ENCODE results near the gene ARNT2. TPM values are rescaled to one million over a fixed set of nuclear protein-coding genes. Genes with fewer than 3 reads are reported as not detected.

The ARNT2 gene
- total and polyA plus RNA-seq, 2 of the 13 experiments (the other 11 are each of a cell fraction or from before 2014, with no cell fraction given) = 0.69 to 1.7 TPM

DNA sequence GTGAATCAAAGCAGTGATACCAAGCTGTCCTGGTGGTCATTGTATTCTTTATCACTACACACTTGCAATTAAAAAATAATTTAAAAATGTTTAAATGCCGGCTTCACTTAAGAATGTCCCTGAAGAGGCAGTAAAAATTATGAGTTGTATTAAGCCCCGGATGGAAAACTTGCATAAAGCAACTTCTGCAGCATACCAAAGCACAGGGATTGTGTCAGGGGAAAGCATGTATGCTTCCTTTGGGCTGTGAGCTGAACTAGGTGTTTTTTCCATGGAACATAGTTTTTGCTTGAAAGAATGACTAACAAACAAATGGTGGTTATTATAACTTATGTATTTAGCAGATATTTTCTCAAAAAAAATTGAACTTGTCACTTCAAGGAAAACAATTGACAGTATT, 143.1 kb downstream of the ARNT2 start:
- ATAC-seq = no peak

More for the DNA sequence above, 143.1 kb downstream of the ARNT2 start:
- FAIRE-seq = no peak
- Histone ChIP-seq H3K27me3 (ENCODE audit: control insufficient read depth in 1 of 2, insufficient read depth in 2 of 2, low read length in 2 of 2) (no peaks in the 10 kb centered on the region), H3K27ac (ENCODE audit: extremely low read length, insufficient read depth, low read length) (no peak overlapping the region), H3K9me3 (ENCODE audit: low read length) (no peaks in the 10 kb centered on the region), H3K79me2 (ENCODE audit: insufficient read depth, low read length) (no peaks in the 10 kb centered on the region), H3K36me3 (replicated peaks in 1 of 2; ENCODE audit: control insufficient read depth in 1 of 2, insufficient read depth in 2 of 2, low read length in 2 of 2) (no peaks in the 10 kb centered on the region), H3K4me3 (replicated peaks in 1 of 3; ENCODE audit: insufficient read depth in 1 of 3, low read depth in 2 of 3, low read length in 3 of 3) (no peak overlapping the region), H3K4me1 (ENCODE audit: insufficient read depth, low read length) (no peaks in the 10 kb centered on the region; the same call in 1 of the 2 replicates), H2AFZ (ENCODE audit: low read length) (no peak overlapping the region), H3K9ac (ENCODE audit: insufficient read depth, low read depth, low read length) (no peak overlapping the region), H4K20me1 (ENCODE audit: insufficient read depth, low read length) (no peaks in the 10 kb centered on the region), H3K4me2 (ENCODE audit: low read depth, low read length) (no peak overlapping the region)
- ChIA-PET POLR2A (no interaction called here), CTCF (ENCODE audit: low intra/inter-chr PET ratio, low total read pairs) (no interaction called here)
- BruUV-seq (replicated peaks) = no TSS peak
- in situ Hi-C loops (cut with HindIII; ENCODE audit: extremely low pct_ligation_motif_present, low pct_unique_long_range_greater_than_20kb) = no loop called here
- WGBS (ENCODE audit: low lambda C conversion rate) = 39% methylated on average over 2 of the region's 2 CpGs
- no peak for DNase-seq (ENCODE audit: low spot score)
- intact Hi-C loops (cut with micrococcal nuclease; ENCODE audit: unreplicated experiment) = no loop called here
- no peak for TF ChIP-seq ZNF503 (CRISPR knock-in tag; IDR thresholded peaks at IDR 0.05)
- TF ChIP-seq POLR2A (IDR thresholded peaks at IDR 0.05; ENCODE audit: insufficient read depth in 1 of 2, low read depth in 2 of 2, low read length in 2 of 2) = no peak
- TF ChIP-seq ZNF382 (CRISPR knock-in tag; IDR thresholded peaks at IDR 0.05; ENCODE audit: borderline replicate concordance) = no peak
- no peak for TF ChIP-seq RFXANK (CRISPR knock-in tag; IDR thresholded peaks at IDR 0.05)
- TF ChIP-seq, protein P1, sequence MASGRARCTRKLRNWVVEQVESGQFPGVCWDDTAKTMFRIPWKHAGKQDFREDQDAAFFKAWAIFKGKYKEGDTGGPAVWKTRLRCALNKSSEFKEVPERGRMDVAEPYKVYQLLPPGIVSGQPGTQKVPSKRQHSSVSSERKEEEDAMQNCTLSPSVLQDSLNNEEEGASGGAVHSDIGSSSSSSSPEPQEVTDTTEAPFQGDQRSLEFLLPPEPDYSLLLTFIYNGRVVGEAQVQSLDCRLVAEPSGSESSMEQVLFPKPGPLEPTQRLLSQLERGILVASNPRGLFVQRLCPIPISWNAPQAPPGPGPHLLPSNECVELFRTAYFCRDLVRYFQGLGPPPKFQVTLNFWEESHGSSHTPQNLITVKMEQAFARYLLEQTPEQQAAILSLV (CRISPR knock-in tag; IDR thresholded peaks at IDR 0.05; ENCODE audit: borderline replicate concordance) = no peak
- TF ChIP-seq JDP2 (CRISPR knock-in tag; IDR thresholded peaks at IDR 0.05; ENCODE audit: borderline replicate concordance) = no peak
- TF ChIP-seq ZNF567 (CRISPR knock-in tag; IDR thresholded peaks at IDR 0.05; ENCODE audit: borderline replicate concordance) = no peak
- TF ChIP-seq ZNF768 (CRISPR knock-in tag; IDR thresholded peaks at IDR 0.05) = no peak
- no peak for TF ChIP-seq ZNF232 (CRISPR knock-in tag; IDR thresholded peaks at IDR 0.05; ENCODE audit: borderline replicate concordance)
- TF ChIP-seq, protein P2, sequence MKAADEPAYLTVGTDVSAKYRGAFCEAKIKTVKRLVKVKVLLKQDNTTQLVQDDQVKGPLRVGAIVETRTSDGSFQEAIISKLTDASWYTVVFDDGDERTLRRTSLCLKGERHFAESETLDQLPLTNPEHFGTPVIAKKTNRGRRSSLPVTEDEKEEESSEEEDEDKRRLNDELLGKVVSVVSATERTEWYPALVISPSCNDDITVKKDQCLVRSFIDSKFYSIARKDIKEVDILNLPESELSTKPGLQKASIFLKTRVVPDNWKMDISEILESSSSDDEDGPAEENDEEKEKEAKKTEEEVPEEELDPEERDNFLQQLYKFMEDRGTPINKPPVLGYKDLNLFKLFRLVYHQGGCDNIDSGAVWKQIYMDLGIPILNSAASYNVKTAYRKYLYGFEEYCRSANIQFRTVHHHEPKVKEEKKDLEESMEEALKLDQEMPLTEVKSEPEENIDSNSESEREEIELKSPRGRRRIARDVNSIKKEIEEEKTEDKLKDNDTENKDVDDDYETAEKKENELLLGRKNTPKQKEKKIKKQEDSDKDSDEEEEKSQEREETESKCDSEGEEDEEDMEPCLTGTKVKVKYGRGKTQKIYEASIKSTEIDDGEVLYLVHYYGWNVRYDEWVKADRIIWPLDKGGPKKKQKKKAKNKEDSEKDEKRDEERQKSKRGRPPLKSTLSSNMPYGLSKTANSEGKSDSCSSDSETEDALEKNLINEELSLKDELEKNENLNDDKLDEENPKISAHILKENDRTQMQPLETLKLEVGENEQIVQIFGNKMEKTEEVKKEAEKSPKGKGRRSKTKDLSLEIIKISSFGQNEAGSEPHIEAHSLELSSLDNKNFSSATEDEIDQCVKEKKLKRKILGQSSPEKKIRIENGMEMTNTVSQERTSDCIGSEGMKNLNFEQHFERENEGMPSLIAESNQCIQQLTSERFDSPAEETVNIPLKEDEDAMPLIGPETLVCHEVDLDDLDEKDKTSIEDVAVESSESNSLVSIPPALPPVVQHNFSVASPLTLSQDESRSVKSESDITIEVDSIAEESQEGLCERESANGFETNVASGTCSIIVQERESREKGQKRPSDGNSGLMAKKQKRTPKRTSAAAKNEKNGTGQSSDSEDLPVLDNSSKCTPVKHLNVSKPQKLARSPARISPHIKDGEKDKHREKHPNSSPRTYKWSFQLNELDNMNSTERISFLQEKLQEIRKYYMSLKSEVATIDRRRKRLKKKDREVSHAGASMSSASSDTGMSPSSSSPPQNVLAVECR (CRISPR knock-in tag; IDR thresholded peaks at IDR 0.05; ENCODE audit: borderline replicate concordance) = no peak
- TF ChIP-seq ZNF619 (CRISPR knock-in tag; IDR thresholded peaks at IDR 0.05) = no peak
- no peak for TF ChIP-seq ZNF101 (CRISPR knock-in tag; IDR thresholded peaks at IDR 0.05; ENCODE audit: borderline replicate concordance, low read depth)
- no peak for TF ChIP-seq ZSCAN25 (CRISPR knock-in tag; IDR thresholded peaks at IDR 0.05)

Data from HepG2 (cell line).